NCI-H2107 treated with DMSO at 0.1 percent for 48 hours (cell line): ENCODE results near the gene C16orf54.
"Not testable (repeated sequence)": the region's sequence is repeated elsewhere in the genome, so short reads cannot be mapped to it uniquely, and the experiment has no call there.

Experiments
- DNase-seq: peaks from one replicate; lab custom pipeline; 2025; ENCODE audit not compliant: unreplicated experiment; lab: John Stamatoyannopoulos, UW

The C16orf54 gene

DNA sequence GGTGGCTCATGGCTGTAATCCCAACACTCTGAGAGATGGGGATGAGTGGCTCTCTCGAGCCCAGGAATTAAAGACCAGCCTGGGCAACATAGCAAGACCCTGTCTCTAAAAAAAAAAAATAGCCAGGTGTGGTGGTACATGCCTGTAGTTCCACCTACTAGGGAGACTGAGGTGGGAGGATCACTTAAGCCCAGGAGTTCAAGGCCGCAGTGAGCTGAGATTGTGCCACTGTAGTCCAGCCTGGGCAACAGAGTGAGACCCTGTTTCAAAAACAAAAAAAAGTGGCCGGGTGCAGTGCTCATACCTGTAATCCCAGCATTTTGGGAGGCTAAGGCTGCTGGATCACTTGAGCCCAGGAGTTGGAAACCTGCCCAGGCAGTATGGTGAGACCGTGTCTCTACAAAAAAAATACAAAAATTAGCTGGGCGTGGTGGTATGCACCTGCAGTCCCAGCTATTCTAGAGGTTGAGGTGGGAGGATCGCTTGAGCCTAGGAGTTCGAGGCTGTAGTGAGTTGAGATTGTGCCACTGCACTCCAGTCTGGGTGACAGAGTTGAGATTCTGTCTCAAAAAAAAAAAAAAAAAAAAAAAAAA, 3.0 kb downstream of the C16orf54 start:
- DNase-seq, result no peak

DNA sequence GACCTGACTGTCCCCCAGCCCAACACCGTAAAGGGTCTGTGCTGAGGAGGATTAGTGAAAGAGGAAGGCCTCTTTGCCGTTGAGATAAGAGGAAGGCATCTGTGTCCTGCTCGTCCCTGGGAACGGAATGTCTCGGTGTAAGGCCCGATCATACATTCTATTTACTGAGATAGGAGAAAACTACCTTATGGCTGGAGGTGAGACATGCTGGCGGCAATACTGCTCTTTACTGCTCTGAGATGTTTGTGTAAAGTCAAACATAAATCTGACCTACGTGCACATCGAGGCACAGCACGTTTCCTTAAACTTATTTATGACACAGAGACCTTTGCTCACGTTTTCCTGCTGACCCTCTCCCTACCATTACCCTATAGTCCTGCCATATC, 5.2 kb downstream of the C16orf54 start:
- DNase-seq, result not testable (repeated sequence)

DNA sequence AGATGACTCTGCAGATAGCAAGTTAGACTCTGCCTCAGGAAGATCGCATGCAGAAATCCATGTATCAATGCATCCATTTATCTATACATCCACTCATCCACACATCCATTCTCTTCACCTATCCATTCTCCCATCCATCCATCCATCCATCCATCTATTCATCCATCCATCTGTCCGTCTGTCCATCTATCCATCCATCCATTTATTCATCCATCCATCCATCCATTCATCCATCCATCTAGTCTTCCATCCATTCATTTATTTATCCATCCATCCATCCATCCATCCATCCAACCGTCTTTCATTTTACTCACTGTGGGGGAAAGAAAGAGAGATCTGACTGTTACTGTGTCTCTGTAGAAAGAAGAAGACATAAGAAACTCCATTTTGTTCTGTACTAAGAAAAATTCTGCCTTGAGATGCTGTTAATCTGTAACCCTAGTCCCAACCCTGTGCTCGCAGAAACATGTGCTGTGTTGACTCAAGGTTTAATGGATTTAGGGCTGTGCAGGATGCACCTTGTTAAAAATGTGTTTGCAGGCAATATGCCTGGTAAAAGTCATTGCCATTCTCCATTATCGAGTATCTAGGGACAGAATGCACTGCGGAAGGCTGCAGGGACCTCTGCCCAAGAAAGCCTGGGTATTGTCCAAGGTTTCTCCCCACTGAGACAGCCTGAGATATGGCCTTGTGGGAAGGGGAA, 5.7 kb downstream of the C16orf54 start:
- not testable (repeated sequence) for DNase-seq

DNA sequence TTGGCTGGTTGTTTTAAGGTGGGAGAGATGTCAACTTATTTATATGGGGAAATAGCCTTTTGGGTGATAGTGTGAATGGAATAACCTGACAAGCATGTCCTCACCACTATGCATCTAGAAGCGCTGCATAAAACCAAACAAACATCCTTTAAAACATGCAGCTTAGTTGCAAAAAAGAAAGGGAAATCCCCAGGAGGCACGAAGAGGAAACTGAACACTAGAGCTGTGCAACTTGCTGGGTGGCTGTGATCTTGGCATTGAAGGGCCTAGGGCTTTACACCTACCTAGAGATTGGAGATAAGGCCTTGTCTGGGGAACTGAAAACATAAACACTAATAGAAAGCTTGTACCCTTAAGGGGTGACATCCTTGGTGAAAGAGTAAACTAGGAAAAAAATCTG, 7.3 kb downstream of the C16orf54 start:
- DNase-seq, result no peak

DNA sequence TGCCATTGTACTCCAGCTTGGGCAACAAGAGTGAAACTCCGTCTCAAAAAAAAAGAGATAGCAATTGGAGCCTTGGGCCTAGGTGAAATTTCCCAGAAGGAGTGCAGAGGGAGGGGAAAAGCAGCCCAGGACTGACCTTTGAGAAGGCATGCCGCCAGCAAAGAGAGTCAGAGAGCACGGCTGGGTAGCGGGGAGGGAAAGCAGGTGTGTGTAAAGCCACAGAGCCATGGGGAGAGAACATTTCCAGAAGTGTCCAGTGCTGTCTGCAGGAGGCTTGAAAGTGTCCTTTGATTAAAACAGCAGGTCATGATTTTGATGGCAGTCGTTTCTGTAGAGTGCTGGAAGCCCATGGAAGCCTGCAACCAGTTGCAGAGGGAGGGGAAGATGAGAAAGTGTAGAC, 8.1 kb downstream of the C16orf54 start:
- DNase-seq, result no peak

DNA sequence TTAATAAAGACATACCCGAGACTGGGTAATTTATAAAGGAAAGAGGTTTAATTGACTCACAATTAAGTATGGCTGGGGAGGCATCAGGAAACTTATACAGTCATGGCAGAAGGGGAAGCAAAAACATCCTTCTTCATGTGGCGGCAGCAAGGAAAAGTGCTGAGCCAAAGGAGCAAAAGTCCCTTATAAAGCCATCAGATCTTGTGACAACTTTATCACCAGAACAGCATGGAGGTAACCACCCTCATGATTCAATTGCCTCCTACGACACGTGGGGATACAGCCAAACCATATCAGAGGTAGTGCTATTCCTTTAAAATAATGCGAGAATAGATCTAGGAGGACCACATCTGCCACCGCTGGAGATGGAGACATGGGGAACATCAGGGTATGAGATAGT, 9.0 kb downstream of the C16orf54 start:
- DNase-seq, result no peak

DNA sequence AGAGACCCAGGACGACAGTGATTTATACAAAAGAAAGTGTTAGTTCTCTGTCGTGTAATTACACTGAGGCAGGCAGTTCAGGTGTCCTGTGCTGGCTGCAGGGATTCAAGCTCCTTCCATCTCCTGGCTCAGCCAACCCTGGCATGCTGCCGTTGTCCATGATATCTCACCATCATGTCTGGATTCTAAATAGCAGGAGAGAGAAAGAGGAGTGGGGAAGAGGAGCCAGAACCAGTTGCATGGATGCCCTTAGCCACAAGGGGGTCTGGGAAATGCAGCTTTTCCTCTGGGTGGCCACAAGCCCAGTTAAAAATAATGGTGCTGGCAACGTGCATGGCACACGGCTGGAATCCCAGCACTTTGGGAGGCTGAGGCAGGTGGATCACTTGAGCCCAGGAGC, 9.7 kb downstream of the C16orf54 start:
- no peak for DNase-seq

DNA sequence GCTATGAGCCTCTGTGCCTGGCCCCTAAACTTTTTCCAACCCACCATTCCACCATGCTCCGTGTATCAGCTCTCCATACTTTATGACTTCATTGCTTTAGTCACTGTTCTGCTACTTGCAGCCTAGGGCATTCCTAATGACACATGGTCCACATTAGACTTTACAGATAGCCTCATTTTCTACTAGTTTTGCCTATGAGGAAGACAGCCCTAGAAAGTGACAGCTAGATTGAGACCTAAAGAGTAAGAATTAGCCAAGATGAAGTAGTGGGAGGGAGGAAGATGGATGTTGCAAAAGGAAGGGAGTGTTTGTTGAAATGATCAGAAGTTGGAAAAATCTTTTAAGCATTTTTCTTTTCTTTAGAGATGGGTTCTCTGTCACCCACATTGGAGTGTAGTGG, 11.0 kb downstream of the C16orf54 start:
- DNase-seq, result no peak

DNA sequence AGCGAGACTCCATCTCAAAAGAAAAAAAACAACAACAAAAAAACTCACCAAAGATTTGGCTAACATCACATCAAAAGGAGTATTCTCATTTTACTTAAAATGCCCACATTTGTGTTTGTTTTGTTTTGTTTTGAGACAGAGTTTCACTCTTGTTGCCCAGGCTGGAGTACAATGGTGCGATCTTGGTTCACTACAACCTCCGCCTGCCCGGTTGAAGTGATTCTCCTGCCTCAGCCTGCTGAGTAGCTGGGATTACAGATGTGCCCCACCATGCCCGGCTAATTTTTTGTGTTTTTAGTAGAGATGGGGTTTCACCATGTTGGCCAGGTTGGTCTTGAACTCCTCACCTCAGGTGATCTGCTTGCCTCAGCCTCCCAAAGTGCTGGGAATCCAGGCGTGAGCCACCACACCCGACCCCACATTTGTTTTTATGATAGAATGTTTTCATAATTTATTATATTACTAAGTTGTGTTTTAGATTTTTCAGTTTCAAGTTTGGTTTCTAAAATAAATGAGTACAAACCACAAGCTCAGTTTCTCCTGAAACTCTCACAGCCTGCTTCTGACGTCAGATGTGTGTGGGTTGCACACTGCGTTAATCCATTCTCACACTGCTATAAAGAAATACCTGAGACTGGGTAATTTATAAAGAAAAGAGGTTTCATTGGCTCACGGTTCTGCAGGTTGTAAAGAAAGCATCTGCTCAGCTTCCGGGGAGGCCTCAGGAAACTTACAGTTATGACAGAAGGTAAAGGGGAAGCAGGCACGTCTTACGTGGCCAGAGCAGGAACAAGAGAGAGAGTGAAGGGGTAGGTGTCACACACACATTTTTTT, 13.8 kb downstream of the C16orf54 start:
- DNase-seq, result not testable (repeated sequence)

DNA sequence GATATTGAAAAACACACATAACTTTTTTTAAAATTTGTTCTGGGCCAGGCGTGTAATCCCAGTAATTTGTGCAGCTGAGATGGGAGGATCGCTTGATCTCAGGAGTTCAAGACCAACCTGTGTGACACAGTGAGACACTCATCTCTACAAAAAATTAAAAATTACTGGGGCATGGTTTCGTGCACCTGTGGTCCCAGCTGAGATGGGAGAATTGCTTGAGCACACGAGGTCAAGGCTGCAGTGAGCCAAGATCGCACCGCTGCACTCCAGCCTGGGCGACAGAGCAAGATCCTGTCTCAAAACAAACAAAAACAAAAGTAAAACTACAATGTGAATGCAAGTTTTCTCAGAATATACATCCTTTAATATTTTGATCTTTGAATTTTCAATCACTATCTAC, 15.1 kb downstream of the C16orf54 start:
- no peak for DNase-seq

DNA sequence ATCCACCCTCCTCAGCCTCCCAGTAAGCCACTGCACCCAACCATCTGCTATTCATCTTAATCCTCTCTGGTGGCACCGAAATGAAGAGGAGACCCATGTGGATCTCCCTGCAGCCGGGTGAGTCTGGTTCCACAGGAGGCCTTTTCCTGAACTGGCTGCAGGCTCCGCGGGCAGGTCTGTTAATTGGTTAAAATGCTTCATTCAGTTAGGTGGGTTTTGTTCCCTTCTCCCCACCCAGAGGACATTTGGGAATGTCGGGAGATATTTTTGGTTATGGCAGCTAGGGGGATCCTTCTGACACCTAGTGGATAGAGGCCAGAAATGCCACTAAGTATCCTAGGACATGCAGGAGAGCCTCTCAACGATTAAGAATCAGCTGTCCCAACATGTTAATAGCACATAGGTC, 16.7 kb downstream of the C16orf54 start:
- peak; percentile 70 for DNase-seq

DNA sequence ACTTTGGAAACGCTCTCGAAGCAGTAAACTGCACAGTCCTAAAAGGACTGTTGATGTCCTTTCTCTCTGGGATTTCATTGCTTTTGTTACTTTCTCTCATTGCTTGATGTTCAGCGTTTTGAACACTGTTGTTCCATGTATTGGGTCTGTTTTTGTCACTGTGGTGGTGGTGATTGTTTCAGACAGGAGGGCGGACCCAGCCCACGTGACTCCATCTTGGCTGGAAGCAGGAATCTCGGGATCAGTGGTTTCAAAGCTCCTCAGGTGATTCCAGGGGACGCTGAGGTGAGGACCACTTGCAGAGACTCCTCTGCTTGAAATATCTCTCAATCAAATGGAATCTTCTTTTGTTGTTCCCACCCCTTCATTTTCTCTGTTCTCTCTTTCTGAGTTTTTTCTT, 18.3 kb downstream of the C16orf54 start:
- DNase-seq, result no peak

DNA sequence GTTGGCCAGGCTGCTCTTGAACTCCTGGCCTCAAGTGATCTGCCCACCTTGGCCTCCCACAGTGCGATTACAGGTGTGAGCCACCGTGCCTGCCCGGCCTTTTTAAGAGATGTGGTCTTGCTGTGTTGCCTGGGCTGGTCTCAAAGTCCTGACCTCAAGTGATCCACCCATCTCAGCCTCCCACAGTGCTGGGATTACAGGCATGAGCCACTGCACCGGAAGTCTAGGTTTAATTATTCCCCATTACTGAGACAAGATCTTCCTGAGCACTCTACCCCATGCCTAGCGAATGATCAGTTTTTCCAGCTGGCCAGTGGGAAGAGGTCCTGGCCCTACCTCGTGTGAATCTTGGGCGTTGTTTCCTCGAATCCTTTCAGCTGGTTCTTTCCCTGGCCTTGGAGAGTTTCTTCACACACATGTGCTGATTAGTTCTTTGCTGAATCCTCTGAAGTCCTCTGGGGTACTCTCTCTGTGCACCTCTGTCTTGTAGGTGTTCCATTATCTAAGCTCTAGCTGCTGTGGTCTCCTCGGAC, 18.9 kb downstream of the C16orf54 start:
- no peak for DNase-seq

DNA sequence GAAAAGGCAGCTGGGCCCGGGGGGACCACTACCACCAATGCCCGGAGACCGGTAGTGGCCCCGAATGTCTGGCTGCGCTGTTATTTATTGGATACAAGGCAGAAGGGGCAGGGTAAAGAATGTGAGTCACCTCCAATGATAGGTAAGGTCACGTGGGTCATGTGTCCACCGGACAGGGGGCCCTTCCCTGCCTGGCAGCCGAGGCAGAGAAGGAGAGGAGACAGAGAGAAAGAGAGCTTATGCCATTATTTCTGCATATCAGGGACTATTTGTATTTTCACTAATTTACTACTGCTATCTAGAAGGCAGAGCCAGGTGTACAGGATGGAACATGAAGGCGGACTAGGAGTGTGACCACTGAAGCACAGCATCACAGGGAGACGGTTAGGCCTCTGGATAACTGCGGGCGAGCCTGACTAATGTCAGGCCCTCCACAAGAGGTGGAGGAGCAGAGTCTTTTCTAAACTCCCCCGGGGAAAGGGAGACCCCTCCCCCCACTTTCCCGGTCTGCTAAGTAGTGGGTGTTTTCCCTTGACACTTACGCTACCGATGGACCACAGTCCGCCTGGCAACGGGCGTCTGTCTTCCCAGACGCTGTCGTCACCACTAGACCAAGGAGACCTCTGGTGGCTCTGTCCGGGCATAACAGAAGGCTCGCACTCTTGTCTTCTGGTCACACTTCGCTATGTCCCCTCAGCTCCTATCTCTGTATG, 24.5 kb downstream of the C16orf54 start:
- peak; percentile 50 for DNase-seq

DNA sequence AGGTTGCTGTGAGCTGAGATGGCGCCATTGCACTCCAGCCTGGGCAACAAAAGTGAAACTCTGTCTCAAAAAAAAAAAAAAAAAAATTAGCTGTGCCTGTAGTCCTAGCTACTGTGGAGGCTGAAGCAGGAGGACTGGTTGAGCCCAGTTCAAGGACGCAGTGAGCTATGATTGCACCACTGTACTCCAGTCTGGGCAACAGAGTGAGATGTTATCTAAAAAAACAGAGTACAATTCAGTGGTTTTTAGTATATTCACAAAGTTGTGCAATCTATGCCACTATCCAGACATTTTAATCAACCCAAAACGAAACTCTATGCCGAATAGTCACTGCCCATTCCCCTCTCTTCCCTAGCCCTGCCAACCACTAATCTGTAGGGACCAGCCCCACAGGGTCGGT, 25.1 kb downstream of the C16orf54 start:
- DNase-seq, result no peak

DNA sequence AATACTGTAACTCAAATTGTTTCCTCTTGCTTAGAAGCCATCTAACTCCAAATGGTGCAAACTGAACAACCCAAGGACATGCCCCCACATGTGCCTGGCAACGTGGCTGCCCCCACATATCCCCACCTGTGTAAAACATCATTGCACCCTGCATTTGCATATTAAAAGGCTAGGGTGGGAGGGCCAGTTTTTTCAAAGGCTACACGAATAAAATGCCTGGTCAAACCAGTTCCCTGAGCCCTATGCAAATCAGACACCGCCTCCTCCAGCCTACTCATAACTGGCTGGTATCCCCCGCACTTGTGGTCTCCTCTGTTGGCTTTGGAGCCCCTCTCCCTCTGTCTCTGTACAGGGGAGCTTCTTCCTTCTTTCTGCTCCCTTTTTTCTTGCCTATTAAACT, 26.7 kb downstream of the C16orf54 start:
- no peak for DNase-seq

DNA sequence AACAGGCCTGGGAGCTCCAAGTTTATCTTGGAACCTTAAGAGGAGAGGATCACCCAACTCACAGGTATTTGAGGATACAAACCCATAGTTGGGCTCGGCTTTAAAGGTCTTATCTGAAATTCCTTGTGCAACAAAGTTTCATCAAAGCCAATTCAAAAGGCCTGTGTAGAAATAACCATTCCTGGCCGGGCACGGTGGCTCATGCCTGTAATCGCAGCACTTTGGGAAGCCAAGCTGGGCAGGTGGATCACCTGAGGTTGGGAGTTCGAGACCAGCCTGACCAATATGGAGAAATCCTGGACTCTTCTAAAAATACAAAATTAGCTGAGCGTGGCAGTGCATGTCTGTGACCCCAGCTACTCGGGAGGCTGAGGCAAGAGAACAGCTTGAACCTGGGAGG, 28.7 kb downstream of the C16orf54 start:
- DNase-seq, result no peak

DNA sequence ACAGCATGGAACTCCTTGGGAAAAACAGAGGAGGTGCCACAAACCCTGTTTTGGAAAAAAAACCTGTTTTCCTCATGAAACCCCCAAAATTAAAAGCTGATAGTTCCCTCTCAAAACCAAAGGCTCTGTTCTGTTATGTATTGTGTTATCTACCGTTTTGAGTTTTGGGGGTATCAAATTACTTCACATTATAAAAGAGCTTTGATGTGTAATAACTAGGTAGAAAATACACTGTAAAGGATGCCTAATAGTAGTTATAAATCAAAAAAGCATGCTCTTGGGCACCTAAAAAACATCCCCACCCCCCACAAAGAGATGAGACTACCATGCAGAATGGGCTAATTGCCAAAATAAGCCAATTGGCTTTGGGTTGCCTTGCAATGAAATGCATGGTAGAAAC, 30.8 kb downstream of the C16orf54 start:
- no peak for DNase-seq

DNA sequence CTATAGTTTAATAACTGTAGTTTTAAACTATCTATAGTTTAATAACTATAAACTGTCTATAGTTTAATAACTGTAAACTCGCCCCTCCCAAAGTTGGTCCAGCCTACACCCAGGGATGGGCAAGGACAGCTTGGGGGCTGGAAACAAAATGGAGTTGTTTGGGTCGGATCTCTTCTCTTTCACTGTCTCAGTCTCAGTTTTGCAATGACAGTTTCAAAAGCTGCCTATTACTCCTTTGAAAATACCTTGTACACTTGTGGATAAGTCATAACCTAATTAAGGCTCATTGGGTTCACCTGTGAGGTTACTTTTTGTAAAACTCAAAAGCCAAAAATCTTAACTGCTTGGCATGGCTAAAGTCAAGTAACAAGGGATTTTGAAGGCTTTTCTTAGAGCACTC, 31.4 kb downstream of the C16orf54 start:
- DNase-seq, result no peak

DNA sequence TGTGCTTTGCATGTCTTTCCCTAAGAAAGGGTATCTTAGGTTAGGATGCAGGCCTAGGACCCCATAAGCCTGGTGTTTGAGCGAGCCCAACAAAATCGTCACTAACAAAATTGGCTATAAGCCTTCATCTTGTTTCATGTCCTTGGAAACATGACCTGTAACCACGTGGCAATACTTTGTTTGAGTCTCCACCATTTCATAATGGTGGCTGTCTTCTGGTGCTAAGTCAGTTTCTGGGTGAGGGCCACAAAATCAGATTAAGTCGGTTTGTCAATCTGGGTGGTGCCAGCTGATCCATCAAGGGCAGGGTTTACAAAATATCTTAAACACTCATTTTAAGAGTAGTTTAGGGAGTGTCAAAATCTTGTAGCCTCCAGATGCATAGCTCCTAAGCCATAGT, 33.0 kb downstream of the C16orf54 start:
- DNase-seq, result no peak
